Endothelial cell of umbilical vein (primary cell): ENCODE results near the gene VEGFC. TPM values are rescaled to one million over a fixed set of nuclear protein-coding genes. Genes with fewer than 3 reads are reported as not detected.

Experiments used
- BruUV-seq: library from RNA; stranded (reverse); fragments of 400-500 nt; replicated peaks from 2 replicates; lab custom pipeline; 2021; lab: Mats Ljungman, UMichigan
- CTCF ChIA-PET: fragments of 300-600, 350-600 bp; sonication (Branson Sonifier 250); formaldehyde crosslinking; loops from one replicate; lab custom pipeline; 2021; ENCODE audit warnings: antibody characterized with exemption, inconsistent platforms; lab: Charles Lee
- POLR2A ChIA-PET: fragments of 300-600, 350-600 bp; sonication (Branson Sonifier 250); formaldehyde crosslinking; loops from one replicate; lab custom pipeline; 2021; ENCODE audit warnings: antibody characterized with exemption, inconsistent platforms; lab: Charles Lee
- DNase-seq: peaks from one replicate; pipeline ENCODE4 v3.0.0-alpha.2; 2011; ENCODE audit warnings: low read depth, low spot score
- FAIRE-seq: peaks from 2 replicates; lab custom pipeline; 2011; peaks lifted over from hg19 to GRCh38; lab: Jason Lieb, UNC
- H2AFZ ChIP-seq: 2 replicates; pipeline ENCODE4 v1.6.0; 2012; ENCODE audit warnings: low read depth, low read length, control low read depth, inconsistent platforms
- H3K27ac ChIP-seq: 2 replicates; pipeline ENCODE4 v1.5.1; 2011; ENCODE audit warnings: low read depth, mild to moderate bottlenecking, control low read depth, low read length, moderate library complexity; ENCODE audit not compliant: insufficient read depth
- H3K27me3 ChIP-seq, 2 experiments: 2 replicates each; pipeline versions ENCODE4 v1.6.0 to v1.6.1; 2011; ENCODE audit warnings: low read length in 2 of 2, mixed read lengths in 1 of 2; ENCODE audit not compliant: control insufficient read depth in 2 of 2, insufficient read depth in 2 of 2
- H3K36me3 ChIP-seq, 2 experiments: 2 replicates in 1 of 2; 3 replicates in 1 of 2; pipeline ENCODE4 v1.5.1; 2011; ENCODE audit warnings: low read length in 2 of 2, mild to moderate bottlenecking in 1 of 2, moderate library complexity in 1 of 2; ENCODE audit not compliant: control insufficient read depth in 2 of 2, insufficient read depth in 2 of 2; ENCODE audit errors: extremely low read depth in 1 of 2
- H3K4me1 ChIP-seq: 3 replicates; pipeline ENCODE4 v1.5.1; 2011; ENCODE audit warnings: mild to moderate bottlenecking, low read length; ENCODE audit not compliant: control insufficient read depth, insufficient read depth; ENCODE audit errors: extremely low read depth
- H3K4me2 ChIP-seq: 2 replicates; pipeline ENCODE4 v1.6.1; 2011; ENCODE audit warnings: low read length, control low read depth, mixed read lengths; ENCODE audit not compliant: insufficient read depth
- H3K4me3 ChIP-seq, 3 experiments: fragments of 200-600 bp in 1 of 3; sonication (generic), shearing (Covaris generic) in 1 of 3; replicated peaks in 1 of 3; 2 replicates each; pipeline ENCODE4 v1.5.1; 2011 to 2016; ENCODE audit warnings: control low read depth in 3 of 3, low read length in 3 of 3, mild to moderate bottlenecking in 2 of 3, inconsistent platforms in 1 of 3, low read depth in 1 of 3, moderate library complexity in 1 of 3; ENCODE audit not compliant: insufficient read depth in 1 of 3
- H3K79me2 ChIP-seq: 2 replicates; pipeline ENCODE4 v1.6.0; 2012; ENCODE audit warnings: low read length, inconsistent platforms; ENCODE audit not compliant: control insufficient read depth, insufficient read depth
- H3K9ac ChIP-seq: replicated peaks from 2 replicates; pipeline ENCODE3; 2011; ENCODE audit warnings: low read length, control low read depth; ENCODE audit not compliant: insufficient read depth; ENCODE audit errors: extremely low read depth
- H3K9me1 ChIP-seq: replicated peaks from 3 replicates; pipeline ENCODE4 v1.6.0; 2011; ENCODE audit warnings: mild to moderate bottlenecking, low read length; ENCODE audit not compliant: control insufficient read depth, insufficient read depth; ENCODE audit errors: extremely low read depth
- H3K9me3 ChIP-seq: replicated peaks from 2 replicates; pipeline ENCODE4 v1.5.1; 2012; ENCODE audit warnings: low read length, inconsistent platforms; ENCODE audit not compliant: control insufficient read depth, insufficient read depth
- H4K20me1 ChIP-seq: replicated peaks from 2 replicates; pipeline ENCODE3; 2011; ENCODE audit warnings: mild to moderate bottlenecking, low read length; ENCODE audit not compliant: control insufficient read depth, insufficient read depth; ENCODE audit errors: extremely low read depth
- EZH2 ChIP-seq: IDR thresholded peaks from 2 replicates; pipeline ENCODE4 v1.6.1; 2012; ENCODE audit warnings: borderline replicate concordance, low read depth, mild to moderate bottlenecking, moderate library complexity, low read length, inconsistent platforms; ENCODE audit not compliant: severe bottlenecking
- FOS ChIP-seq: IDR thresholded peaks from 2 replicates; pipeline ENCODE4 v1.6.1; 2011; ENCODE audit warnings: mild to moderate bottlenecking, low read length, moderate library complexity, borderline replicate concordance; ENCODE audit not compliant: insufficient read depth
- GATA2 ChIP-seq: IDR thresholded peaks from 2 replicates; pipeline ENCODE4 v1.7.0; 2011; ENCODE audit warnings: low read depth, mild to moderate bottlenecking, moderate library complexity, mixed read lengths, low read length; ENCODE audit not compliant: insufficient read length, insufficient read depth
- JUN ChIP-seq: IDR thresholded peaks from 2 replicates; pipeline ENCODE4 v1.6.1; 2011; ENCODE audit warnings: borderline replicate concordance, low read depth; ENCODE audit not compliant: insufficient read length, insufficient read depth
- MYC ChIP-seq: IDR thresholded peaks from one replicate; pipeline ENCODE4 v1.6.1; 2011; ENCODE audit warnings: mild to moderate bottlenecking, low read depth, low read length
- POLR2A ChIP-seq: IDR thresholded peaks from 2 replicates; pipeline ENCODE4 v1.6.1; 2012; ENCODE audit warnings: low read depth, mild to moderate bottlenecking, control low read depth, low read length
- POLR2AphosphoS5 ChIP-seq: IDR thresholded peaks from 2 replicates; pipeline ENCODE4 v1.6.1; 2012; ENCODE audit warnings: low read depth, mild to moderate bottlenecking, control low read depth, low read length, moderate library complexity; ENCODE audit not compliant: insufficient read depth
- dilution Hi-C: fragments of 300-500 bp; cut with MboI; formaldehyde crosslinking; loops from one replicate; pipeline ENCODE4 v1.15.0; 2019; ENCODE audit warnings: low sequenced_read_pairs; ENCODE audit not compliant: extremely low pct_ligation_motif_present
- intact Hi-C: fragments of 100-400 bp; cut with micrococcal nuclease; formaldehyde crosslinking; loops from one replicate; pipeline ENCODE4 v1.10.0; 2022
- polyA plus RNA-seq, 4 experiments: library from polyadenylated mRNA; depleted of rRNA in 3 of 4; stranded (reverse) in 3 of 4; unstranded in 1 of 4; fragments of >200 nt; gene quantifications; 2 replicates each; pipeline versions ENCODE4 v1.2.1 to v1.2.3, GENCODE V29; 2011 to 2012; ENCODE audit warnings: missing spikeins in 1 of 4
- total RNA-seq: library from RNA; stranded (reverse); gene quantifications from 2 replicates; pipeline ENCODE4 v1.2.3, GENCODE V29; 2021
- TF ChIP-seq, protein P1 (sequence below): IDR thresholded peaks from 2 replicates; pipeline ENCODE4 v1.6.1; 2011; ENCODE audit not compliant: insufficient read depth, insufficient read length
- TF ChIP-seq, protein P2 (sequence below), 2 donors: IDR thresholded peaks; 1 replicate in 1 of 2; 2 replicates in 1 of 2; pipeline ENCODE4 v1.5.1; 2011; ENCODE audit warnings: low read length in 2 of 2, mild to moderate bottlenecking in 2 of 2, moderate library complexity in 2 of 2, control low read depth in 1 of 2, inconsistent platforms in 1 of 2, low read depth in 1 of 2; ENCODE audit not compliant: insufficient read depth in 1 of 2; ENCODE audit errors: extremely low read depth in 1 of 2

VEGFC gene
- total and polyA plus RNA-seq, 2 donors (not counting 3 experiments of a cell fraction or from before 2014, with no cell fraction given), result 20.4 to 34.9 TPM

DNA sequence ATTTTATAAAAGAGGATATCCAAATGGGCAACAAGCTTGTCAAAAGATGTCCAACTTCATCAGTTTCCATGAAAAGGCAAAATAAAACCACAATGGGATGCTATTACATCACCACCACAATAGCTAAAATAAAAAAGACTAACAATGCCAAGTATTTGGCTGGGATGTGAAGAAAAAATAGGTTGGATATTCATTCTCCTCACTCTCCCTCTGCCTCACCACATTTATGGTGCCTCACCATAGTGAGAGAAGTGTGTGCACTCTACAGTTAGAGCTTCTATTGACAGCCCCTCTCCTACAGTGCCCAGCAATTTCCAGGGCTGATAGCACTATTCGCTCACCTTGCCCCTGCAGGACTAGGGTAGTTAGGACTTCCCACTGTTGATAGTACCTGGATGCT, 25.5 kb downstream of the VEGFC start:
- dilution Hi-C loops (no loop called here), intact Hi-C loops (no loop called here)
- TF ChIP-seq EZH2 (no peak), JUN (no peak)
- H3K9me3 ChIP-seq, result no peaks in the 10 kb centered on the region
- no peaks in the 10 kb centered on the region for H3K27me3 ChIP-seq
- H3K9me1 ChIP-seq, result no peaks in the 10 kb centered on the region
- DNase-seq, result no peak
- POLR2A ChIA-PET, result no interaction called here
- no peak overlapping the region for H2AFZ ChIP-seq
- peaks cover 14% of the 10 kb centered on the region for H3K4me1 ChIP-seq
- CTCF ChIA-PET, result interaction anchor here (0.6 to 1.6 kb wide), 4 partner anchors 9 to 280 kb away, joined by 3 to 5 read pairs (median 3); no protein-coding TSS in a partner anchor
- H3K4me2 ChIP-seq, result no peak overlapping the region
- no TSS peak for BruUV-seq
- no peaks in the 10 kb centered on the region for H3K36me3 ChIP-seq
- no peak overlapping the region for H3K9ac ChIP-seq
- H3K27ac ChIP-seq, result no peak overlapping the region
- peaks cover 6% of the 10 kb centered on the region for H4K20me1 ChIP-seq
- no peak for FAIRE-seq
- H3K4me3 ChIP-seq, result no peak overlapping the region
- peaks cover 98% of the 10 kb centered on the region for H3K79me2 ChIP-seq

DNA sequence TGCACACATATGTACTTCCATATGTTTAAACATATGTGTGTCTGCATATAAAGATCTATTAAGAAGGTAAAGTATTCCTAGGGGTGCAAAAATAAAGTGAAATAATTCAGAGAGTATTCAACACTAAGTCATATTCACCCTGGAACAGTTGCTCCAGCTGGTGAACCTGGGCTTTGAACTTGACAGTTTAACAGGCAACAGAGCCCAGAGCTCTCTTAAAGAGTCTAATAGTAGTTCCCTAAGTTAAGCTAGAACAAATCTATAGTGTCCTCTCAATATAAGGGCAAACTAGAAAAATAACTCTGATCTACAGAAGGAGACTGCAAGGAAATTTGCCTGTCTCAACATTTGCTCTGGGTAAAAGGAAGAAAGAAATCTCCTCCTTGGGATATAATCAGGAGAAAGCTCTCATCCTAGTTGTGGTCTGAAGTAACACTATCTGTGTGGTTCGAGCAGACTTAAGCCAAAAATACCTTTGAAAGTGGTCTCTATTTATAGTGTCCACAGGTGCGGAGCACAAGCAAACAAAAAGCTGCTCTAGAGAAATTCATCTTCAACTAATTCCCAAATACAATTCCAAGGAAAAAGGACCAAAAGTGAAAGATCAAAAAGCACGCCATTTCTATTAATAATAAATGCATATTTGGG, 29.9 kb downstream of the VEGFC start:
- Histone ChIP-seq H3K9ac (no peak overlapping the region), H3K27me3 (no peaks in the 10 kb centered on the region), H3K9me3 (no peaks in the 10 kb centered on the region), H4K20me1 (peaks cover 4% of the 10 kb centered on the region), H3K9me1 (no peaks in the 10 kb centered on the region), H3K4me2 (no peak overlapping the region), H3K4me3 (no peak overlapping the region), H3K36me3 (no peaks in the 10 kb centered on the region), H2AFZ (no peak overlapping the region), H3K4me1 (no peaks in the 10 kb centered on the region), H3K27ac (no peak overlapping the region), H3K79me2 (peaks cover 98% of the 10 kb centered on the region)
- TF ChIP-seq MYC (no peak), GATA2 (no peak), FOS (no peak), POLR2A (no peak), JUN (no peak), EZH2 (no peak), POLR2AphosphoS5 (no peak)
- TF ChIP-seq, protein P1, sequence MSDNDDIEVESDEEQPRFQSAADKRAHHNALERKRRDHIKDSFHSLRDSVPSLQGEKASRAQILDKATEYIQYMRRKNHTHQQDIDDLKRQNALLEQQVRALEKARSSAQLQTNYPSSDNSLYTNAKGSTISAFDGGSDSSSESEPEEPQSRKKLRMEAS, result no peak
- TF ChIP-seq, protein P2, sequence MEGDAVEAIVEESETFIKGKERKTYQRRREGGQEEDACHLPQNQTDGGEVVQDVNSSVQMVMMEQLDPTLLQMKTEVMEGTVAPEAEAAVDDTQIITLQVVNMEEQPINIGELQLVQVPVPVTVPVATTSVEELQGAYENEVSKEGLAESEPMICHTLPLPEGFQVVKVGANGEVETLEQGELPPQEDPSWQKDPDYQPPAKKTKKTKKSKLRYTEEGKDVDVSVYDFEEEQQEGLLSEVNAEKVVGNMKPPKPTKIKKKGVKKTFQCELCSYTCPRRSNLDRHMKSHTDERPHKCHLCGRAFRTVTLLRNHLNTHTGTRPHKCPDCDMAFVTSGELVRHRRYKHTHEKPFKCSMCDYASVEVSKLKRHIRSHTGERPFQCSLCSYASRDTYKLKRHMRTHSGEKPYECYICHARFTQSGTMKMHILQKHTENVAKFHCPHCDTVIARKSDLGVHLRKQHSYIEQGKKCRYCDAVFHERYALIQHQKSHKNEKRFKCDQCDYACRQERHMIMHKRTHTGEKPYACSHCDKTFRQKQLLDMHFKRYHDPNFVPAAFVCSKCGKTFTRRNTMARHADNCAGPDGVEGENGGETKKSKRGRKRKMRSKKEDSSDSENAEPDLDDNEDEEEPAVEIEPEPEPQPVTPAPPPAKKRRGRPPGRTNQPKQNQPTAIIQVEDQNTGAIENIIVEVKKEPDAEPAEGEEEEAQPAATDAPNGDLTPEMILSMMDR (IDR thresholded peaks at IDR 0.05; ENCODE audit: extremely low read depth in 1 of 2, insufficient read depth in 1 of 2, low read depth in 1 of 2, low read length in 2 of 2), result no peak
- FAIRE-seq (no peak), DNase-seq (no peak)
- BruUV-seq, result no TSS peak
- POLR2A ChIA-PET, result no interaction called here
- CTCF ChIA-PET, result interaction anchor here (1.1 kb wide), 1 partner anchor 285 kb away, joined by 4 read pairs; no protein-coding TSS in a partner anchor
- intact Hi-C loops (no loop called here), dilution Hi-C loops (no loop called here)
